GM19193 (cell line): ENCODE results near the gene SLC6A11.

ENCODE experiments used
- POLR2A ChIP-seq: IDR thresholded peaks from 4 replicates; pipeline ENCODE4 v1.6.1; 2011; ENCODE audit not compliant: insufficient read depth, insufficient read length; ENCODE audit errors: extremely low read depth

The SLC6A11 gene

DNA sequence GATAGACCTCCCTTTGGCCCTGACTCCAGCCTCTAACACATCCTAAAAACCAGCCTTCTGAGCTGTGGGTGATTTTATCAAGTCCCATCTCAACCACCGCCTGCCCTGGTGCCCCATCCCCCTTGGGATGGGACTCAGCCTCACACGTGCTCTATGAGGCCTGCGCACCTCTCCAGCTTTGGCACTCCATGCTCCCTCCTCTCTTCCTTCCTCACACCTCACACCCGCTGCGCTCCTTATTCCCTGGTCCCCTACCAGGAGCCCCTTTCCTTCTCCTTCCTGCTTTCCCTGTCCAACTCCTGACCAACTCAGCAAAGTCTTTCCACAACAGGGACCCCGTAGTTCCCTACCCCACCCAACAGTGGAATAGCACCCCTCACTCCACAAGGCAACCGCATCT lies 158.1 kb downstream of the SLC6A11 start:
- no peak for TF ChIP-seq POLR2A

DNA sequence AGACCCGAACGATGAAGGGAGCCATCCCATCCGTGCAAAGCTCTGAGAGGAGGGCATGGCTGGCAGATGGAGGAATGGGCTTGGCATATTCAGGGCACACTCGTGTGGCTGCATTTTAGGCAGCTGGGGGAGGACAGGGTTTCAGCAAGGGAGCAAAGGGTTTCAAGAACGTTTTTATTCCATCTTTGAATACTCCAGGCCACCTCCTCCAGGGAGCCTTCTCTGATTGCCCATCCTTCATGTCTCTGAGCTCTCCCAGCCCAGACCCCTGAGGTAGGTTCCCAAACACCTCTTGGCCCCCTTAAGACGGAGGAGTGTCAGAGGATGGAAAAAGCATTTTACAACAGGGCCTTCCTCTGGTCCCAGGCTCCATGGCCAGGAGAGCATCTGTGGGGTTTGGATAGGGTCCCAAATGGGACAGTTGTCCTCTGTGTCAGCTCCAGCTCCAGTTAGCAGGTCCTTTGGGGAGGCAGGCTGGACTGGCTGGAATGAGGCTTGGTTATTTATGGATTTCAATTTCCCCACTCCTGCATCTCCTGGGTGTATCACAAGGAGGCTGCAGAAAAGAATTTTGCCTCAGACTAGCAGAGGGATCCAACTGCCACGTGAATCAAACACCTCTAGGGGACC lies 158.8 kb downstream of the SLC6A11 start:
- no peak for TF ChIP-seq POLR2A

DNA sequence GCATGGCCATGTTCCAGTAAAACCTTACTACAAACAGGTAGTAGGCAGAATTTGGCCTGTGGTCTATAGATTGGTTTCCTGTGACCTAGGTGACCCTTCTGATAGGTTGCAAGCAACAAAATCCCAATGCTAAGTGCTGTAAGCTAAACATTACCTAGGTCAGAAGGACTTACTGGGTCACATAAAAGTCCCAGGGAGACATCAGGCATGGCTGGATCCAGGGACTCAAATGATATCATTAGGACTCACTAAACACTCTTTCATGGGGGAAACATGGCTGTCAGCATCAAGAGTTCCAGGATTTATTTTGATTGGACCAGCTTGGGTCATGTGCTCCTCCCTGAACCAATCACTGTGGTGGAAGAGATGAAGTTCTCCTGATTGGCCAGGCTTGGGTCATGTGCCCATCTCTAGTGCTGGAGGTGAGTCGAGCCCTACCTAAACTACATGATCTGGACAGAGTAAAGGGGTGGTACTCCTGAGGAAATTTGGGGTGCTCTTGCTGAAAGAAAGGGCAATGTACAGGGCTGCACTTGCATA lies 159.7 kb downstream of the SLC6A11 start:
- TF ChIP-seq POLR2A, result no peak

DNA sequence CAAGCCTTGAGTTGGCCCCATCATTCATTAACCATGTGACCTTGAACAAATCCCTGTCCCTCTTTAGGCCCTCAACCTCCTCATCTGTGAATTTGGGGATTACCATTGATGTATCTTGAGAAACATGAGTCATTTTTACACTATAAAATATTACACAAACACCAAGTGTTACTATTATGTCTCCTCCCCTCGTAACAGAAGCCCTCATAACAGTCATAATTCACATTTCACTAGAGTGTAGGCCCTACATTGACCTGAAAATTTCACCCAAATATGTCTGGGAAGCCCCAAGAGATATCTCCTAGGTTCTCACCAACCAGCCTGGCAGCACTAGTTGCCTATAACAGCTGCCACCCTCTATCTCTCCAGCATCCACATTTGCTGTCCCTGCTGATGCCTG lies 160.7 kb downstream of the SLC6A11 start:
- no peak for TF ChIP-seq POLR2A

DNA sequence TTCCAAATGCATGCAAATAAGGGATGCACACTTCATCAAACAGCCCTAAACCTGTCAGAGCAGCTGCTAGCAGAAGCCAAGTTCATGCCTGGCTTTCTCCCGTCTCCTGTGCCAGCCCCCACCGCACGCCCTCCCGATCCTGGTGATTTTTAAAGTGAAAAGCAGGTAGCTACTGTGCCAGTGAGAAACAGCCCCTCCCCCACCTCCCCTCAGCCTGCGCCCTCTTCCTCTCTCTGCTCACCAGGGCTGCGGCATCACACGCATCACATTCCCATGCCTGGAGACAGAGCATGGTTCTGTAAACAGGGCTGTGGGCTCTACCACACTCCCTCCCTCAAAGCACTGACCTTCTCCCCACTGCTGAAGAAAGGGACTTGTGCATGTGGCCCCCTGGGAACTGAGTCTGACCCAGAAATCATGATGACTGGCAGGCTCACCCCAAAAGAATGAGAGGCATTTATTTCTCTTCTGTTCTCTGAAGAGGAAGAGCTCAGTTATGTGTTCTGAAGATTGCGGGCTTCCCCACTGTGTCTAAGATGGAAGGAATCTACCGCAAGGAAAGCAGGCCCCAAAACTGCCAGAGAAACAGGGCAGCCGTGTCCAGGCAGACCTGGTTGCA lies 162.0 kb downstream of the SLC6A11 start:
- TF ChIP-seq POLR2A, result no peak

DNA sequence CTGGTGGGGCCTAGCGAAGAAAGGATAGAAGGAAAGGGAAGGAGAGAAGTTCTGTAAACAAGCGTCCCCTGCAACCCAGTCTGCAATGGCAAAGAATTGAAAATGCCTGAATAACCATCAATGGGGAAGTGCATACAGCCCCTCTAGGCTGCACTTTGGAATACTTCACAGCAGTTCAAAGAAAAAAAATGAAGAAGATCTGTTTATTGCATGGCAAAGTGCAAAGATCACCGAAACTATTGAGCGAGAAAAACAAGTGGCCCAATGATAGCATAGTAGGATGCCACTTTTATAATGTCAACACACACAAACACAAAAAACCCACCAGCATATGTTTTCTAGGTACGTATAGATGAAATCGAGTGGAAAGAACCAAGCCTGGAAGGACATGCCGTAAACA lies 162.9 kb downstream of the SLC6A11 start:
- TF ChIP-seq POLR2A, result no peak

DNA sequence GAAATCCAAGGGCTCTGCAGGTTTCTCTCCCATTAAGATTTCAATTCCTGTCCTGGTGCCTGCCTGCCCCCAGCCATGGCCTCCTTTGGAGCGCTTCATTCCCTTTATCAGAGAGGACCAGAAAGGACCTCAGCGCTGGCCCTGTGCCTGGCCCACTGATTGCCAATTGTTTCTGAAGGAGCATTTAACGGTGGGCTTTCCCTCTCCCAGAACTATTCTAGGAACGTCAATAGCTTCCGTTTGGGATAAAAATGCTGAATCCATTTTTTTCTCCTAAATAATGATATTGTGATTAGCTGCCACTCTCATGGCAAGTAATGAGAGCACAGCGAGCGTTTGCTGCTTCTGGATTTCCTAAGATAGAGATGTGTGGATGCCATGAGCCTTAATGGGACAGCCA lies 164.3 kb downstream of the SLC6A11 start:
- TF ChIP-seq POLR2A, result no peak

DNA sequence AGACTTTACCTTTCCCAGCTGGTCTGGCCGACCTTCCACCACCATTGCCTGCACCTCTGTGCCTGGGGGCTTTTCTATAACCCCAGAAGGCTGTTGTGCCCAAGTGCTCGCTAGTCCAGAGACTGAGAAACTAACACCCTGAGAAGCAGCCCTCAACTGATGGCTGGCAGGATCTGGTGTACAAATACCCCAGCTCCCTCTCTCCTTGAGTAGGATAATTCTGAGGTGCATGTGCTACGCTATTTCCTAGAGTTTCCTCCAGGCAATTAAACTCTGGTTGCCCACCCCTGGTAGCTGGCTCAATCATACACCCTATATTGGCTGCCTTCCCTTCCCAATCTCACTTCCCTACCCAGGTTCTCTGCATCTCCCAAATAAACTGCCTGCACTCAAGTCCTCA lies 165.0 kb downstream of the SLC6A11 start:
- no peak for TF ChIP-seq POLR2A

DNA sequence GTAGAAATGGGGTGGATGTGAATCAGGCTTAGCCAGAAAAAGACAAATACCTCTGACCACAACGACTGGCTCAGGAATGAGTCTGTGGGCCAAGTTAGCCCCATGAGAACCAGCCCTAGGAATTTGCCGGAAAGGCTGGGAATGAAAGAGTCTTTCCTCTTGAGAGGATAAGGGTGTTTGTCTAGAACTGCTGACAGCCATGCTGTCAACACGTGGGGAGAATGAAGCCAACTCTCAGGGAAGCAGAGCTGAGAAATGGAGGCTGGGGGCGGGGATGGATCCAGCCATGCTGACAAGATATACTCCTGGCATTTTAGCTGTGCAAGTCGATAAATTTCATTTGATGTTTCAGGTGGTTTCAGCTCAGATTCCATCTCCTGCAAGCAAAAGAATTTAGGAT lies 165.9 kb downstream of the SLC6A11 start:
- TF ChIP-seq POLR2A, result no peak

DNA sequence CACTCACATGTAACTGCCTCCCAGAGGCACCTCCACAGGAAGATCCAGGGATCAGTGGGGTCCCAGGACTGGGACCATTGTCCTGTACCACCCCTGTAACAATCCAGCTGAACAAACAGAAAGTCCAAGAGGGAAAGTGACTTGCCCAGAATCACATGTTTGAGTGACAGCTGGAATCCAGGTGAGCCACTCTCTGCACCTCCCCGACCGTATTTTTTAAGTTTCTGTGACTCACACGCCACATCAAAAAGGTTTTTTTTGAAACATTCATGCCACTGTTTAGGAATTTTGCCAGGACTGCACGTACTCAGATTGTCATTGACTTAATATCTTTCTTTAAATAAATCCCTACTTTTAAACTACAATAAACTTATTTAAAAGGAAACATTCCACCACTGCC lies 166.8 kb downstream of the SLC6A11 start:
- no peak for TF ChIP-seq POLR2A

DNA sequence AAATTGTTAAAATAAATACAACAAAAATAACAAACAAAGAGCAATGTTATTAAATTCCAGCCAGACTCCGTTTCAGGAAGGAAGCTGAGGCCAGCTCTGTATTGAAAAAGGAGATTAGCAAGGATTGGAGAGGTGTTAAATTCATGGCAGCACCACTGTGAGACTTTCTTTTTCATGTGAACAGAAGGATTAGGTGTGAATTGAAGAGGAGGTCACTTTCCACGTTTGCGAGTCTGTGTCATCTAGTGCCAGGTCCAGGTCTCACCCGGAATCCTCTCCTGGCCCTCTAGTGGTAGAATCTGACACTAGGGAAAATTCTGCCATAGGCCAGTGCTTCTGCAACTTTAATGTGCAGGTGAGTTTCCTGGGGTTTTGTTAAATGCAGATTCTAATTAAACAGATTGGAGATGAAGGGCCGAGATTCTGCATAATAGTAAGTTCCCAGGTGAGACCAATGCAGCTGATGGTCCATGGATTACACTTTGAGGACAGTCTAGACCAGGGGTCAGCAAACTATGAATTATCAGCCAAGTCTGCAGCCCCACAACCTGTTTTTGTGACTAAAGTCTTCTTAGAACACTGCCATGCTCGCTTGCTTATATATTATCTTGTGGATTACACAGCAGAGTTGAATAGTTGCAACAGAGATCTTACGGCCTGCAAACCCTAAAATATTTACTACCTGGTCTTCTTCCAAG lies 167.3 kb downstream of the SLC6A11 start:
- TF ChIP-seq POLR2A, result no peak

DNA sequence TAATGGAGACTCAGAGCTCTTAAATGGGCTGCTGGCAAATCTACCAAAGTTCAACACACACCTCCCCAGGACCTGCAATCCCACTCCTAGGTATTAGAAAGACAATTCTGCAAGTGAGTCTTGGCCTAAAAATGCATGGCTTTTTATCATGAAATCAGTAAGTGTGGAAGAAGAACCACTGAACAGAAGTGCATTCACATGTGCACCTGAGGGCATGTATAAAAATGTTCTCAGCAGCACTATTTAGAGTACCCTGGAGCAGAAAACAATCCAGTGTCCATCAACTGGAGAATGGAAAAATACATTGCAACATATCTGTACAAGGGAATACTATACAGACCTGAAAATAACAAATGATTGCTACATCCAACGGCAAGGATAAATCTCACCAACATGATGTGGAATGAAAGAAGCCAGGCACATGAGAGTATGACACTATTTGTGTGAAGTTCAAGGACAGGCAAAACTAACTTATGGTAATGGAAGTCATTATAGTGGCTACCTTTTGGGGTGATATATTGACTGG lies 168.4 kb downstream of the SLC6A11 start:
- TF ChIP-seq POLR2A, result no peak

DNA sequence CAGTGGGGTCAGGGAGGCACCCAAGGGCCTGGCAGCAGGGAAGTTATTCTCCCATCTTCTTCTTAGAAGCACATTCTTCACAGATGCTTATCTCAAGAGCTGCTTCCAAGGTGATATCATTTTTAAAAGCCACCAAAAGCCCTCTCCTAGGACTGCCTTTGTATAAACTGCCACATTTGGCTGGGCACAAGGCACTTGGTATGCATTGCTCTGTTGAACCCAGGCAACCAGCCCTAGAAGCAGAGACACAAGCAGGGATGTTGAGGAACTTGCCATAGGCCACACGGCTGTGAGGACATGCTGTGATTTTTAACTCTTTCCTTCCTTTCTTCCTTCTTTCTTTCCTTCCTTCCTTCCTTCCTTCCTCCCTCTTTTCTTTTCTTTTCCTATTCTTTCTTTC lies 169.2 kb downstream of the SLC6A11 start:
- no peak for TF ChIP-seq POLR2A

DNA sequence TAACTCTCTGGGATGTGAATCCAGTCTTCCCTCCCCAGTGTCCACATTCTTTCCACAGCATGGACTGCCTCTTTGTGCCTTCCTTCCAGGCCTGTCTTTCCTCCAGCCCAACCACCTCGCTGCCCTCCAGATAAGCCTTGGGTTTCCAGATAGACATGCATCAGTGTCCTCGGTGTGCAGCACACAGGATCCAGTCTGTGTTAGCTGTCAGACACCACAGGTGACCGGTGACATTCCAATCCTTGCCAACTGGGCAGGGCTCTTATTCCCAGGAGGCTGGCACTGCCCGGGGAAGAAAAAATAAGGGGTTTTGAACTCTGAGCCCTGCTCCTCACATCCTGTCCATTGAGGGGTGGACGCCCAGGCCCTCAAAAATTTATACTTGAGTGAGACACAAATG lies 170.6 kb downstream of the SLC6A11 start:
- no peak for TF ChIP-seq POLR2A

DNA sequence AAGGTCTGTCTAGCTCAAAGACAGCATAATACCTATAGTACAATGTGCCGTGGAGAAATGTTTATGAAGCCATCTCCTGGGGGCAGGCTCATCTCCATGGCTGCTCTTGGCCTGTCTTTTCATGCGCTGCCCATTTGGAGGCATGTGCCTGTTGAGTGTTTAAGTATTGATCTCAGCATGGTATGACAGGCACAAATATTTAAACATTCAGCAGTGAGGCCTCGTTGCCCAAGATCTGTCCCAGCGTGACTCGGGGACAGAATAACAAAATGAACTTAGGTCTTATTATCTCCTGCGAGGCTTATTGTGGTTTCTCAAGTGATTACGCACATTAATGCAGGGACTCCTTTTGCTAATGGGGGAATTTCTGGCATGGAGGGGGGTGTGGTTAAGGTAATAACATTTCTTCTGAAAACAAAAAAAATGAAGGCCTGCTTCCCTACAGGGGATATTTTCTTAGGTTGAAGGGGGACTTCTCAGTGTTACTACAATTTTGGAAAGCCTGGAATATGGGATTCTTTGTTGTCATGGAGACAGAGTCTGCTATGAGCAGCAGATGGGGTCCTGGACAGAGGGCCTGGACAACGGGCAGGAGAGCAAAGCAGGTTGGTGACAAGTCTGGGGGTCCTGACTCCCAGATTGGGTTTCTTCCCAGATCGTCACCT lies 172.1 kb downstream of the SLC6A11 start:
- no peak for TF ChIP-seq POLR2A
